Right lobe of liver (tissue), 6 donors: ENCODE data around the gene RAD9B. TPM values are rescaled to one million over a fixed set of nuclear protein-coding genes. Genes with fewer than 3 reads are reported as not detected.

ENCODE experiments used
- ATAC-seq, 4 donors: fragments of 200-7000 bp; cut with Tn5 transposase; one replicate each; pipeline ENCODE4 v1.9.1; 2020; ENCODE audit warnings: mild to moderate bottlenecking in 4 of 4, moderate library complexity in 4 of 4
- DNase-seq, 3 donors: peaks; one replicate each; pipeline ENCODE4 v3.0.0-alpha.2; 2020
- H3K27ac ChIP-seq, 3 donors: fragments of 200-600 bp; one replicate each; pipeline ENCODE4 v1.8.0; 2022
- H3K27me3 ChIP-seq, 2 donors: fragments of 200-600 bp; one replicate each; pipeline ENCODE4 v1.8.0; 2022
- H3K36me3 ChIP-seq, 4 donors: fragments of 200-600 bp; sonication (generic) in 1 of 4; one replicate each; pipeline versions ENCODE4 v1.5.1 to v1.8.0; 2017 to 2022; ENCODE audit warnings: control low read depth in 1 of 4
- H3K4me1 ChIP-seq, 4 donors: fragments of 200-600 bp; sonication (generic) in 1 of 4; one replicate each; pipeline versions ENCODE4 v1.5.1 to v1.8.0; 2017 to 2022; ENCODE audit warnings: control low read depth in 1 of 4
- H3K4me3 ChIP-seq, 3 donors: fragments of 200-600 bp; one replicate each; pipeline ENCODE4 v1.8.0; 2022
- H3K9me3 ChIP-seq, 4 donors: fragments of 200-600 bp; sonication (generic) in 1 of 4; one replicate each; pipeline versions ENCODE4 v1.5.1 to v1.8.0; 2017 to 2022; ENCODE audit warnings: control low read depth in 1 of 4
- CTCF ChIP-seq, 4 donors: fragments of 200-600 bp in 3 of 4; fragments of 450-650 bp in 1 of 4; IDR thresholded peaks; one replicate each; pipeline versions ENCODE4 v1.5.1 to v1.8.0; 2016 to 2022; ENCODE audit warnings: antibody characterized with exemption in 4 of 4, mild to moderate bottlenecking in 2 of 4
- POLR2A ChIP-seq: fragments of 450-650 bp; IDR thresholded peaks from one replicate; pipeline ENCODE4 v1.6.1; 2017; ENCODE audit warnings: antibody characterized with exemption, mild to moderate bottlenecking
- WGBS: methylation state at CpG from one replicate; pipeline ENCODE4 v1.1.6; 2018; ENCODE audit warnings: low coverage, low lambda C conversion rate; ENCODE audit not compliant: insufficient coverage; ENCODE audit errors: missing lambda C conversion rate; 5-methylcytosine and 5-hydroxymethylcytosine counted together
- intact Hi-C, 2 donors: fragments of 100-400 bp; cut with DNase I; formaldehyde crosslinking; loops; one replicate each; pipeline versions ENCODE4 v1.11.2 to v1.14.1; 2022
- total RNA-seq, 6 experiments: library from RNA; depleted of rRNA in 2 of 6; stranded (reverse); fragments of >200 nt in 2 of 6; fragmentation: NEBNext Ultra II Directional in 3 of 6; extraction: Animal tissue kit (Norgen Biotek cat#: 25700) in 3 of 6; gene quantifications; one replicate each; pipeline versions ENCODE4 v1.1.0 to v1.2.4, GENCODE V29; 2016 to 2023
- donor health status: DM: no; HTN: yes; CAD: no.
- donor health status: DM: no; HTN: no; CAD: no.
- donor health status: DM: no; HTN: no; CAD: no.
- donor health status: DM: no; HTN: yes; CAD: no.
- donor health status: DM: no; HTN: yes; CAD: no.

Gene RAD9B
- total RNA-seq, 6 experiments from 2014 or later = 0.37 to 0.58 (median 0.51) TPM; not detected in 1

GRCh38 chr12:110536834-110537604, 34.9 kb downstream of the RAD9B start:
- no peak for DNase-seq
- H3K36me3 ChIP-seq = peaks cover 0 to 29% (median 0%) of the 10 kb centered on the region in 4 donors
- H3K4me1 ChIP-seq = peaks cover 0 to 35% (median 9%) of the 10 kb centered on the region in 4 donors
- peak overlapping the region; percentile 49 to 67 (median 57) for H3K27ac ChIP-seq
- WGBS = 68% methylated on average over 4 of the region's 4 CpGs
- no peaks in the 10 kb centered on the region for H3K9me3 ChIP-seq
- ATAC-seq = peak in 2 of 4 donors; percentile 20 to 70
- TF ChIP-seq CTCF (IDR thresholded peaks at IDR 0.05) (no peak), POLR2A (no peak)
- H3K27me3 ChIP-seq = no peaks in the 10 kb centered on the region
- H3K4me3 ChIP-seq = no peak overlapping the region
- intact Hi-C loops = no loop called here

- H3K27me3 ChIP-seq = no peaks in the 10 kb centered on the region
- TF ChIP-seq CTCF (IDR thresholded peaks at IDR 0.05) (no peak), POLR2A (peak; percentile 40)
- WGBS = 34% methylated on average over 3 of the region's 9 CpGs
- H3K27ac ChIP-seq = peak overlapping the region; percentile 49 to 67 (median 57)
- H3K36me3 ChIP-seq = peaks cover 0 to 29% (median 0%) of the 10 kb centered on the region in 4 donors
- H3K4me3 ChIP-seq = no peak overlapping the region
- intact Hi-C loops = no loop called here
- H3K9me3 ChIP-seq = no peaks in the 10 kb centered on the region
- DNase-seq (peak; percentile 68 to 83 (median 78)), ATAC-seq (peak; percentile 70 to 89 (median 80))
- H3K4me1 ChIP-seq = peaks cover 0 to 38% (median 13%) of the 10 kb centered on the region in 4 donors
Observed at GRCh38 chr12:110537605-110538409, 35.7 kb downstream of the RAD9B start.

- peaks cover 0 to 37% (median 9%) of the 10 kb centered on the region in 4 donors for H3K4me1 ChIP-seq
- no peaks in the 10 kb centered on the region for H3K9me3 ChIP-seq
- H3K27me3 ChIP-seq = no peaks in the 10 kb centered on the region
- WGBS = 87% methylated on average over 5 of the region's 5 CpGs
- no peak for TF ChIP-seq POLR2A
- no peak for TF ChIP-seq CTCF (IDR thresholded peaks at IDR 0.05)
- peaks cover 0 to 29% (median 0%) of the 10 kb centered on the region in 4 donors for H3K36me3 ChIP-seq
- DNase-seq (no peak), ATAC-seq (no peak)
- intact Hi-C loops = no loop called here
- peak overlapping the region in 1 of 3 donors; percentile 57 for H3K27ac ChIP-seq
- no peak overlapping the region for H3K4me3 ChIP-seq
Observed at GRCh38 chr12:110538869-110539622, 36.9 kb downstream of the RAD9B start.

- Histone ChIP-seq H3K4me1 (peaks cover 0 to 42% (median 11%) of the 10 kb centered on the region in 4 donors), H3K9me3 (no peaks in the 10 kb centered on the region), H3K27me3 (no peaks in the 10 kb centered on the region), H3K36me3 (peaks cover 0 to 29% (median 0%) of the 10 kb centered on the region in 4 donors), H3K4me3 (no peak overlapping the region), H3K27ac (no peak overlapping the region)
- ATAC-seq = no peak
- WGBS = 94% methylated on average over 8 of the region's 8 CpGs
- intact Hi-C loops = no loop called here
- TF ChIP-seq CTCF (IDR thresholded peaks at IDR 0.05) = no peak
- DNase-seq = no peak
Observed at GRCh38 chr12:110540048-110540447, 37.9 kb downstream of the RAD9B start.
